Placental epithelial cell (primary cell): Measurements from ENCODE around the gene SMIM3. TPM values are rescaled to one million over a fixed set of nuclear protein-coding genes. Genes with fewer than 3 reads are reported as not detected.

Experiments
- total RNA-seq: library from RNA; depleted of rRNA; stranded (reverse); fragments of >200 nt; gene quantifications from 2 replicates; pipeline ENCODE4 v1.2.3, GENCODE V29; 2012

SMIM3 gene
- total RNA-seq = 2.4 and 2.6 TPM in 2 replicates

GRCh38 chr5:150778517-150779396 is at the start of gene SMIM3:
Gene SMIM3, plus strand, starts transcription at chr5:150778757. Its CDS starts 16,684 bp downstream, at chr5:150795441.

DNA sequence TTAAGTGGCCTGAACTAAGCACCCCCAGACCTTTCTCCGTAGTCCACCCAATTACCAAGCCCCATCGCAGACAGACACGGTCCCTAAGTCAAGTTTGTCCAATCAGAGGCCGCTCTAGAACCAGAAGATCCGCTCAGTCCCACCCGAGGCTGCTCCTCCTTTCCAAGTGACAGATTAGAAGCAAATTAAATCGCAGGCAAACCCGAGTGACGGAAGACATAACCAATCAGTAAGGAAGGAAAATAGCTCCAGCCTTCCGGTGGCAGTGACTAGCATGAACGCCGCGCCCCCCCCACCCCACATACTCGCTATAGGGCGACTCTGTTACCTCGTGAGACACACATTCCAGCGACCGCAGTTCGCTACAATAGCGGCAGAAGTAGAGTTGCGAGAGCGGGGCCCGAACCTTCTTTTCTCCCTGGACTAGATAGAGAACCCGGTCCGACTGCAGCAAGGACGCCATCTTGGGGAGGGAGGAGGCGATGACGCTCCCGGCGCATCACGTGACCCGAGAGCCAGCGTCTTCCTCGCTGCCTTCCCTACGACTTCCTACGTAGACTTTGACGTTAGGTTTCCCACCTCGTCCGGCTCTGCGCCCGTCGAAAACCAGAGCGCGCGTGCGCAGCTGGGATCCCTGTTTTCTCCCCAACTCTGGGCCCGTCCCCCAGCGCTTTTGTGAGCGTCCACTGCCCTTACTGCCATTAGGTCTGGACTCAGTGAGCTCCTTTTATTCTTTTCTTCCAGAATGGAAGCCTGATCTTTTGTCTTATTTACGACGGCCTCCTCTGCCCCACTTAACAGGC is 19.8 kb upstream of the SMIM3 start, which contains the start of gene DCTN4:
Gene DCTN4, minus strand, starts transcription at position 487 of the 803 bp plus-strand sequence. Its CDS starts 24 bp downstream, at position 463.

GRCh38 chr5:150846308-150846653 is 67.7 kb downstream of the SMIM3 start, which contains the start of gene IRGM:
Gene IRGM, plus strand, starts transcription at chr5:150846521. Its CDS starts 1,603 bp downstream, at chr5:150848124.

Other genes with a start within 250 kb of the SMIM3 start
- not detected in 2 replicates for gene SYNPO, start 138.1 kb upstream of the SMIM3 start, total RNA-seq
- gene MYOZ3, start 117.5 kb upstream of the SMIM3 start, total RNA-seq = not detected in 2 replicates
- 25.1 and 35.4 TPM in 2 replicates for gene RBM22, start 77.7 kb upstream of the SMIM3 start, total RNA-seq
- 45.1 and 48.8 TPM in 2 replicates for gene DCTN4, start 19.7 kb upstream of the SMIM3 start, total RNA-seq
- gene IRGM, start 67.8 kb downstream of the SMIM3 start, total RNA-seq = not detected in 2 replicates
- gene ZNF300, start 126.2 kb downstream of the SMIM3 start, total RNA-seq = 8.1 and 11.4 TPM in 2 replicates
- gene GPX3, start 241.8 kb downstream of the SMIM3 start, total RNA-seq = 5.9 and 12.8 TPM in 2 replicates